GM19043 (cell line): ENCODE results near the gene PRODH2.

Experiments
- ATAC-seq: cut with Tn5 transposase; IDR thresholded peaks from one replicate; pipeline ENCODE4 v1.9.1; 2021; ENCODE audit warnings: low read depth; ENCODE audit not compliant: unreplicated experiment

Gene PRODH2

GRCh38 chr19:35812220-35813042, at the start of gene PRODH2:
Gene PRODH2 (minus strand): TSS chr19:35812845. CDS start chr19:35812805, 40 bp downstream.
- ATAC-seq, result no peak

- ATAC-seq, result no peak
These were observed 49.1 kb upstream of the PRODH2 start for GRCh38 chr19:35861640-35862160.

- no peak for ATAC-seq
These were observed 48.4 kb upstream of the PRODH2 start for GRCh38 chr19:35860818-35861639.

- ATAC-seq, result no peak
These were observed 47.8 kb upstream of the PRODH2 start for GRCh38 chr19:35860436-35860817.

- no peak for ATAC-seq
These were observed 46.8 kb upstream of the PRODH2 start for GRCh38 chr19:35859414-35859813.

- ATAC-seq, result no peak
These were observed 45.7 kb upstream of the PRODH2 start for GRCh38 chr19:35858311-35858710.

GRCh38 chr19:35856546-35857149, 44.0 kb upstream of the PRODH2 start, which contains the start of gene KIRREL2:
Gene KIRREL2 (plus strand): TSS chr19:35856911. CDS start chr19:35857120, 209 bp downstream.
- ATAC-seq, result no peak

GRCh38 chr19:35853038-35853756, 40.6 kb upstream of the PRODH2 start:
- no peak for ATAC-seq

- no peak for ATAC-seq
These were observed 39.6 kb upstream of the PRODH2 start, which contains the start of gene NPHS1 for GRCh38 chr19:35852029-35852780. Gene NPHS1 (minus strand): TSS chr19:35852504. CDS start chr19:35851837, 667 bp downstream.

GRCh38 chr19:35851213-35852028, 38.8 kb upstream of the PRODH2 start:
- no peak for ATAC-seq

GRCh38 chr19:35848919-35849505, 36.4 kb upstream of the PRODH2 start:
- no peak for ATAC-seq

GRCh38 chr19:35848486-35848885, 35.8 kb upstream of the PRODH2 start:
- no peak for ATAC-seq

GRCh38 chr19:35847911-35848310, 35.3 kb upstream of the PRODH2 start:
- ATAC-seq, result no peak

GRCh38 chr19:35846038-35846668, 33.5 kb upstream of the PRODH2 start:
- ATAC-seq, result no peak

GRCh38 chr19:35845215-35846037, 32.8 kb upstream of the PRODH2 start:
- no peak for ATAC-seq

- no peak for ATAC-seq
These were observed 32.0 kb upstream of the PRODH2 start for GRCh38 chr19:35844482-35845214.
